Kidney epithelial cell (primary cell): ENCODE data around the gene ATF7IP2. TPM values are rescaled to one million over a fixed set of nuclear protein-coding genes. Genes with fewer than 3 reads are reported as not detected.
"Not testable (repeated sequence)": the region's sequence is repeated elsewhere in the genome, so short reads cannot be mapped to it uniquely, and the experiment has no call there.

Source experiments
- DNase-seq: peaks from one replicate; pipeline ENCODE4 v3.0.0-alpha.2; 2010; ENCODE audit warnings: low read depth
- H3K27me3 ChIP-seq: 2 replicates; pipeline ENCODE4 v1.6.0; 2011; ENCODE audit warnings: low read length; ENCODE audit not compliant: control insufficient read depth, insufficient read depth
- H3K36me3 ChIP-seq: 2 replicates; pipeline ENCODE4 v1.5.1; 2011; ENCODE audit warnings: low read length; ENCODE audit not compliant: control insufficient read depth, insufficient read depth
- H3K4me3 ChIP-seq: 2 replicates; pipeline ENCODE4 v1.5.1; 2011; ENCODE audit warnings: low read depth, mild to moderate bottlenecking, control low read depth, low read length
- CTCF ChIP-seq: IDR thresholded peaks from 2 replicates; pipeline ENCODE4 v1.5.1; 2011; ENCODE audit warnings: mild to moderate bottlenecking, moderate library complexity, low read length, control low read depth, inconsistent platforms; ENCODE audit not compliant: insufficient read depth, poor library complexity, severe bottlenecking
- total RNA-seq: library from RNA; depleted of rRNA; stranded (reverse); fragments of >200 nt; gene quantifications from 2 replicates; pipeline ENCODE4 v1.2.3, GENCODE V29; 2015

ATF7IP2 gene
- total RNA-seq, 1 donor from 2014 or later = 4.6 TPM

DNA sequence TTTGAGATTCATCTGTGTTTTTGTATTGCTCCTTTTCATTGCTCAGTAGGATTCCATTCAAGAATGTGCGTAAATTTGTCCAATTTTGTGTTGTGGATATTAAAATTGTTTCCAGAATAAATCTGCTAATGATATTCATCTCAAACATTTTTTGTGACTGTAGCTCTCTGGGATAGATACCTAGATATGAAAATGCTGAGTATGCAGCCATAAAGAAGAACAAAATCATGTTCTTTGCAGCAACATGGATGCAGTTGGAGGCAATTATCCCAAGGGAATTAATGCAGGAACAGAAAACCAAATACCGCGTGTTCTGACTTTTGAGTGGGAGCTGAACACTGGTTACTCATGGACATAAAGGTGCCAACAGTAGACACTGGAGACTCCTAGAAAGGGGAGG is 40.2 kb upstream of the ATF7IP2 start:
- no peak for TF ChIP-seq CTCF
- Histone ChIP-seq H3K27me3 (no peaks in the 10 kb centered on the region), H3K4me3 (no peak overlapping the region), H3K36me3 (no peaks in the 10 kb centered on the region)
- no peak for DNase-seq

- no peak for DNase-seq
- no peak for TF ChIP-seq CTCF
- Histone ChIP-seq H3K27me3 (no peaks in the 10 kb centered on the region), H3K36me3 (no peaks in the 10 kb centered on the region), H3K4me3 (no peak overlapping the region)
These were observed 36.0 kb upstream of the ATF7IP2 start for GRCh38 chr16:10349851-10350250.

DNA sequence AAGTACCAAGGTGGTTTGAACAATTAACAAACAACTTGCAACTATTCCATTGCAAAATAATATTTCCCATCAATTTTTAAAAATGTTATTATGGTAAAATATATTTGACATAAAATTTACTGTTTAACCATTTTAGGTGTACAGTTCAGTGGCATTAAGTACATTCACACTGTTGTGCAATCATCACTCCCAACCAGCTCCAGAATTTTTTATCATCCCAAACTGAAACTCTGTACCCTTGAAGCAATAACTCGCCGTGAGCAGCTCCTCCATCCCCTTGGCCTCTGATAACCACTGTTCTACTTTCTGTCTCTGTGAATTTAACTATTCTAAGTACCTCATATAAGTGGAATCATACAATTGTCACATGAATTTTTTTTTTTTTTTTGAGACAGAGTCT is 33.6 kb upstream of the ATF7IP2 start:
- no peak for TF ChIP-seq CTCF
- Histone ChIP-seq H3K4me3 (no peak overlapping the region), H3K27me3 (no peaks in the 10 kb centered on the region), H3K36me3 (no peaks in the 10 kb centered on the region)
- DNase-seq = no peak

GRCh38 chr16:10355589-10355988 is 30.3 kb upstream of the ATF7IP2 start:
- Histone ChIP-seq H3K4me3 (no peak overlapping the region), H3K27me3 (no peaks in the 10 kb centered on the region), H3K36me3 (no peaks in the 10 kb centered on the region)
- DNase-seq = no peak
- TF ChIP-seq CTCF = no peak

DNA sequence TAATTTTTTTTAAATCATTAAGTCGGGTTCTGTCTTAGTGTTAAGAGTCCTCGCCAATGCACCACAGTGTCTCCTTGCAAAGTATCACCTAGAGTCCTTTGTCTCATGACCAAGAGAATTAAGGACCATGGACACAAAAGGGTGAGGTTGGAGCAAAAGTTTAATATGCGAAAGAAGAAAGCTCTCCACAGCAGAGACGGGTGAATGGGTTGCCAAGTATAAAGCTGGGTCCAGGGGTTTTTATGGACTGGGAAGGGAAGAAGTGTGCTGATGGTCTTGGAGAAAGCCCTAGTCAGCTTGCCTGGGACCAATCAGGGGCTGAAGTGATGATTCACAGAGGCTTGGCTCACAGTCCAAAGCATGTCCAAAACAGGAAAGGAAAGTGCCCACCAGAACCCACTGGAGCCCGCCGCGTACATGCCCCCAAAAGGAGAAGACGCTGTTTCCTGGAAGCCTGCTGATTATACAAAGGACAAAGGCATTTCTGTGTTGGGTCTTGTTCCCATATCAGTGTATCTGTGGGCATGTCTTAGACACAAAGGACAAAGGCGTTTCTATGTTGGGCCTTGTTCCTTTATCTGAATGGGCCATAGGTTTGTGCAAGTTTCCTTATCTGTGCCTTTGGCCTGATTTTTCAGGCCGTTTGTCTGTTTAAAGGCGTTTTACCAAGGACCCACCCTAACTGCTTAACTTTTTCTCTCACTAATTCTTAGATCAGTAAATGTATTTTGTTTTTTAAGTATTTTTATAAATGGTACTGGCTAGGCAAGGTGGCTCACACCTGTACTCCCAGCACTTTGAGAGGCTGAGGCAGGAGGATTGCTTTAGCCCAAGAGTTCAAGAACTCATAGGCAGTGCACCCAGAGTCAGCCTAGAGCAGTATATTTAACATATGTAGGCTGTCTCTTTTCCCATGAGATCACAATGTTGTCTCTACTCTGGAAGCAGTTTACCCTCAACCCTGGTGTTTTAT is 28.7 kb upstream of the ATF7IP2 start:
- Histone ChIP-seq H3K4me3 (no peak overlapping the region), H3K36me3 (no peaks in the 10 kb centered on the region), H3K27me3 (no peaks in the 10 kb centered on the region)
- no peak for TF ChIP-seq CTCF
- DNase-seq = no peak

GRCh38 chr16:10361747-10362076 is 24.1 kb upstream of the ATF7IP2 start:
- H3K36me3 ChIP-seq, H3K27me3 ChIP-seq, H3K4me3 ChIP-seq, DNase-seq: not testable (repeated sequence)
